HG02678 (cell line): Measurements from ENCODE around the gene TBC1D8B.
"Not testable (repeated sequence)": the region's sequence is repeated elsewhere in the genome, so short reads cannot be mapped to it uniquely, and the experiment has no call there.

Source experiments
- ATAC-seq: cut with Tn5 transposase; IDR thresholded peaks from one replicate; pipeline ENCODE4 v1.9.1; 2021; ENCODE audit warnings: mild to moderate bottlenecking, moderate library complexity; ENCODE audit not compliant: unreplicated experiment

TBC1D8B gene

DNA sequence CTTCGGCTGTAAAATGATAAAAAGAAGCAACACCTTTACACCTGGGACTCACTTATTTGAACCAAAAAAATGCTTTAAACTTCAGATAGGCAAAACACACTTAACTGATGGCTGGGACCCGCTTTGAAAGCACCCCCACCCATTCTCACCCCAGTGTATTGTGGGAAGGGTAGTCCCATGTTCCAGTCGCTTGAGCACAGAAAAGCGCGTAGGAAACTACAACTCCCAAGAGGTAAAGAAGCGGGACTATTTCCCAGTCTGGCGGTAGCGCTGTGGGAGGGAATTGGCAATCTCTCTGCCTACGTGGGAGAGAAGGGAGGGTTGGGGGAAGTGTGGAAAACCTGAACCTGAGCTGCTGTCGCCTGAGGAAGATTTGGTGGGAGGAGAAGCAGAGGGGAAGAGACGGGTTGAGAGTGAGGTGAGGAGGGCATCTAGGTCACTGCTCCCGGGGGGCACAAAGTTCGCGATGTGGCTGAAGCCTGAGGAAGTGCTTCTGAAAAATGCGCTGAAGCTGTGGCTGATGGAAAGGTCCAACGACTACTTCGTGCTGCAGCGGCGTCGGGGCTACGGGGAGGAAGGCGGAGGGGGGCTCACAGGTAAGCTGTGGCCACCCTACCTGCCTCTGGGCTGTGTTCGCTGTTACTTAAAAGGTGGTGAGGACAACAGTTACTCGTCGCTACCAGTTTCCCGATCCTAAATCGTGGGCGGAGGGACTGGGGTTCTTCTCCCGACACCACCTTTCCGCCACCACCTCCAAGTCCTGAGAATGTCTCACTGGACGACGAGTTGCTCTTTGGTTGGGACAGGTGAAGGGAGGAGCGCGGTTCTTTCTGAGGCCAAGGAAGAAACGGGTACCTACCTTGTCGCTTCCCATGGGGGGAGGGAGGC, at the start of gene TBC1D8B:
Gene TBC1D8B (plus strand): TSS at position 286 of the 888 bp plus-strand sequence. CDS start 181 bp downstream, at position 467.
- ATAC-seq: peak; percentile 98

DNA sequence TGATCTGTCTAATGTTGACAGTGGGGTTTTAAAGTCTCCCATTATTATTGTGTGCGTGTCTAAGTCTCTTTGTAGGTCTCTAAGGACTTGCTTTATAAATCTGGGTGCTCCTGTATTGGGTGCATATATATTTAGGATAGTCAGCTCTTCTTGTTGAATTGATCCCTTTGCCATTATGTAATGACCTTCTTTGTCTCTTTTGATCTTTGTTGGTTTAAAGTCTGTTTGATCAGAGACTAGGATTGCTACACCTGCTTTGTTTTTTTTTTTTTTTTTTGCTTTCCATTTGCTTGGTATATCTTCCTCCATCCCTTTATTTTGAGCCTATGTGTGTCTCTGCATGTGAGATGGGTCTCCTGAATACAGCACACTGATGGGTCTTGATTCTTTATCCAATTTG, 33.2 kb upstream of the TBC1D8B start:
- ATAC-seq: not testable (repeated sequence)

DNA sequence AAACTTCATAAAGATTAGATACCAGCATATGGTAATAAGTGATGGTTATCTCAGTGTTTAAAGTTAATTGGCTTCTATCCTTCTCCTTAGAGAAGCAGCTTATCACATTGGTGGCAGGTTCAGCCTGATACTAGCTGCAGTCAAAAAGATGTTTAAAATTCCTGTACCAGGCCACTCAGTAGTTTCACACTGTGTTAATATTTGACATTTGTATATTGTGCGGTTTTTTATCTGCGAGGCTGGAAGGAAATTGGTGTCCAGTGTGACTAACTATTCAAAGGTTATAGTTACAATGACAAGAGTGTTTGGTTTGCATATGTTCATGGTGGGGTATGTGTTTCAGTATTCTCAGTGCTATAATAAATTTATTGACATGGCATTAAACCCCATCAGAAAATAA, 27.5 kb upstream of the TBC1D8B start:
- no peak for ATAC-seq

DNA sequence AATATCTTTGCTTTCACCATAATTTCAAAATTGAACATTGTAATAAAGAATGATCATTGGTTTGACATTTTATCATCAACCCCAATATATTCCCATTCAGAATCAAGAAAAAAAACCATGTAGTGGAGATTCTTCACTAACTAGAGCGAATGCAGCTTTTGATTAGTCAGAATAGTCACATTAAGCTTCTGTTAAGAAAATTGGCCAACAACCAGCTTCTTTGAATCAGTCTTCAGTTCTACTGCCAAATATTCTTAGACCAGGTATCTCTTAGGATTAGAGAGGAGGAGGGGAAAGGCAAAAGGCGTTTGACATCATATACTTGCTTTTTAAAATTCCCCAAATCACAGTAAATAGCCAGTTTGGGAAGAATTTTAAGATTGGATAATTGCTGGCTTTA, 22.2 kb upstream of the TBC1D8B start:
- ATAC-seq: no peak

DNA sequence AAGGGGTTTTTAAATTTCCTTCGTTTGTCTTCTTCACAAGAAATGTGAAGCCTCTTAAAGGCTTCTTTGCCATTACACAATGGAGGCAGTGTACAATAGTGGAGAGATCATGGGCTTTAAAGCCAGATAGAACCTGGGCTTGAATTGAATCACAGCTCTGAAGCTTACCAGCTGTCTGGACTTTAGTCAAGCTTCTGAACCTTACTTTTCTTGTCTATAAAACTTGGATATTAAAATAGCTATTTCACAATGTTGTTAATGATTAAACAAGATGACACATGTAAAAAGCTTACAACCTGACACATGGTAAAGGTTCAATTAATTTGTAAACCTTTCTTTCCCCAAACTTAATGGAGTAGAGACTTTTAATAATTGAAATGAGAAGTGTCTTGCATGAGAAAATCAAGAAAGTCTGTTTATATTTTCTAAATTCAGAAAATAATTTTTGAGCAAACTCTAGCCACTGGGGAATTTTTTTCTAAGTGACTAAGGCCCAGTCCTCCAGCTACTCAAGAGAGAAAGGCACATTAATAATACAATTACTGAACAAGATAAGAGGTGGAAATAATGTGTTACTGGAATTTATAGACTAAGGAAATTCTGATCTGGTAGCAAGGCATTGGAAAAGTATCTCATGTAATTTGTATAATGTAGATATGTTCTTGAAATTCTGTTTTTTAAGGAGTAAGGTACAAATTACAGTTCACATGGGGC, 21.7 kb upstream of the TBC1D8B start:
- ATAC-seq: no peak

DNA sequence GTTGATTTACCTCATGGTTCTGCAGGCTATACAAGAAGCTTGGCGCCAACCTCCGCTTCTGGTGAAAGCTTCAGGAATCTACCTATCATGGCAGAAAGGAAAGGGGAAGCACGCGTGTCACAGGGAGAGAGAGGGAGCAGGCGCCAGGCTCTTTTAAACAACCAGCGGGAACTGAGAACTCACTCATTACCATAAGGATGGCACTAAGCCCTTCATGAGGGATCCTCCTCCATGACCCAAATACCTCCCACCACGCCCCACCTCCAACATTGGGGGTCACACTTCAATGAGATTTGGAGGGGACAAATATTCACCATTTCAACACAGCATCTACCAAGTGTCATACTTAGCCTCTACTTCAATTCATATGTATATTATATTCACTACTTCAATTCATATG, 18.8 kb upstream of the TBC1D8B start:
- no peak for ATAC-seq

DNA sequence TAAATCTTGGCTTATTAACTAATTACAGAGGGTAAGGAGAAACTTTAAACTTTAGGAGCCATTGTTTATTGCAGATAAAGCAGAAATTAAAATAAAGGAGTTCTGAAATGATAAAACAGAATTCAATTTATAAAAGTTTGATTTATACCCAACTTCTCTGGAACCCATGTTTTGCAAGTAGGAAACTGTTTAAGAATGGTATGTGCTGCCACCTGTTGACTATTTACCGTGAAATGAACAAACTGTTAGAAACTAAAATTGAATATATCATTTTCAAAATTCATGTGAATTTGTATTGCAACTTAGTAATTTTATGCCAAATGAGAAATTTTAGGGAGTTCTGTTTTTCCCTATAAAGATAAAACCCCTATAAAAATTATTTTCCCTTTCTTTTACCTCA, 11.0 kb upstream of the TBC1D8B start:
- ATAC-seq: no peak

DNA sequence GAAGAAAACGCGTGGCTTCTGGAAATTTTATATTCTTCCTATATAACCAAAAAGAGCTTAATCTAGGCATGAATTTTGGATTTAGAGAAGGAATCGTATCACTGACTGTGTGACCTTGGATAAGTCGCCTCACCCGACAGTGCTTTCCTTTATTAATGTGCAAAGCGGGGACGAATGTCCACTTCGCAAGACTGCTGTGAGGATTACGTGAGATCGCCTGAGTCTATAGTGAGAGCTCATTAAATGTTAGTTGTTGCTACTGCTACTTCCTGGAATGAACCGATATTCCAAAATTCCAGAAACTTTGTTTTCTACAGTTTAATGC, 448 bp upstream of the TBC1D8B start:
- peak; percentile 9 for ATAC-seq

DNA sequence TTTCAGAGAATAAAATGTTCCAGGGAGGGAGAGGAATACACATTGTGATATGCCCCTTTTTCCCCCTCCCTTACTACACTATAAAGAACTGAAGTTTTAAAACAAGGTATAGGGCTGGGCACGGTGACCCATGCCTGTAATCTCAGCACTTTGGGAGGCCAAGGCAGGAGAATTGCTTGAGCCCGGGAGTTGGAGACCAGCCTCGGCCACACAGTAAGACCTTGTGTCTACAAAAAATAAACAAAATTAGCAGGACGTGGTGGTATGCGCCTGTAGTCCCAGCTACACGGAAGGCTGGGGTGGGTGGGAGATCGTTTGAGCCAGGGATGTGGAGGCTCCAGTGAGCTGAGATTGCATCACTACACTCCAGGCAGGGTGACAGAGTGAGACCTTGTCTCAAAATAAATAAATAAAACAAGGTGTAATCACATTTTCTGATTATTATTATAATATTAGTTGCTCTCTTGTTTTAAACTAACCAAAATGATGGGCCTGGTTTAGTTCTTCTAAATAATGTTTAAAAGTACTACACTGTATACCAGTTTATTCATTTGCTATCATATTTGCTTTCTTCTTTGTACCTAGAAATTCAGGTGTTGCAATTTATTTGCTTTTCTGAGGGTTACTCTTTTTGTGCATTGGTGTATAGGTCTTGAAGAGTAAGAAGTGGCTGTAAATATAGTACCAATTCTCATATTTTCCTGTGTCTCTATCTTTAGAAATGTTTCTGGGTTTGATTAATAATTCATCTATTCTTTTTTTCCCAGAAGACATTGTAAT, 8.8 kb downstream of the TBC1D8B start:
- ATAC-seq: no peak

DNA sequence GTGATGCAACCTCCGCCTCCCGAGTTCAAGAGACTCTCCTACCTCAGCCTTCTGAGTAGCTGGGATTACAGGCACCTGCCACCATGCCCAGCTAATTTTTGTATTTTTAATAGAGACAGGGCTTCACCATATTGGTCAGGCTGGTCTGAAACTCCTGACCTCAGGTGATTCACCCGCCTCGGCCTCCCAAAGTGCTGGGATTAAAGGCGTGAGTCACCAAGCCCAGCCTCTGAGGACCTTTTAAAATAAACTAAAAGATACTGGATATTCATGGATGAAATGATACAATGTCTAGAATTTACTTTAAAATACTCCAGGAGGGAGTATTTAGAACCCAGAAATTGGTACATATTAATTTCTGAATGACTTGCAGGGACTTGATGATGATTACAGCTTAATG, 10.5 kb downstream of the TBC1D8B start:
- ATAC-seq: not testable (repeated sequence)

DNA sequence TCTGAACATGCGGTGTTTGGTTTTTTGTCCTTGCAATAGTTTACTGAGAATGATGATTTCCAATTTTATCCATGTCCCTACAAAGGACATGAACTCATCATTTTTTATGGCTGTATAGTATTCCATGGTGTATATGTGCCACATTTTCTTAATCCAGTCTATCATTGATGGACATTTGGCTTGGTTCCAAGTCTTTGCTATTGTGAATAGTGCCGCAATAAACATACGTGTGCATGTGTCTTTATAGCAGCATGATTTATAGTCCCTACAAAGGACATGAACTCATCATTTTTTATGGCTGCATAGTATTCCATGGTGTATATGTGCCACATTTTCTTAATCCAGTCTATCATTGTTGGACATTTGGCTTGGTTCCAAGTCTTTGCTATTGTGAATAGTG, 11.6 kb downstream of the TBC1D8B start:
- ATAC-seq: not testable (repeated sequence)

DNA sequence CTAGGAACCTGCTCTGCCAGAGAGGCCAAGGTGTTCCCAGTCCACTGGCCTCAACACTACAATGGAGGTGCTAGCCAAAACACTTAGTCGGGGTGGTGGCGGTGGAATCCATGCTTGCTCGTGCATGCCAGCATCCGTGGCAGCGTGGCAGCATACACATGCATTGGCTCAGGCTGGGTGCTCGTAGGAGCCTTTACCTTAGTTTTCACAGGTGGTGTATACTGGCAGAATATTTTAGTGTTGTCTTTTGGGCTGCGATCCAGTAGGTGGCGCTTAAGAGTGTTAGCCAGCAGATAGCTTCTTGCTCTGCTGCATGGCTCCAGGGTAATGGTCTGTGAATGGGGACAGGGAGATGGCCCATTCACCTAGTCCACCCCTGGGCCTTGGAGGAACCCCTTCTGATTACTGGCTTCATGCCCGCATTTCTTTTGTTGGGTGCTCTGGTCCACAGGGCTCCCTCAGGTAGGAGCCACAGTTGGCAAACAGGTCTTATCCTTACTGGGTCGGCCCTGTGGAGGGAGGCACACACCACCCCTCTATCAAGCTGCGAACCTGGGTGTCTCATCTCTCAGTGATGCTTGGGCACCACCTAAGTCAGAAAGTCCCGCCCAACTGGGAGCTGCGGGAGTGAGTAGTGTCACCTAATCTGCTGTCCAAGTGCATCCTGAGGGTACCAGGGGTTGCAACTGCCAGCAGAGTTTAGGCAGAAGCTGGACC, 60.7 kb downstream of the TBC1D8B start:
- no peak for ATAC-seq

DNA sequence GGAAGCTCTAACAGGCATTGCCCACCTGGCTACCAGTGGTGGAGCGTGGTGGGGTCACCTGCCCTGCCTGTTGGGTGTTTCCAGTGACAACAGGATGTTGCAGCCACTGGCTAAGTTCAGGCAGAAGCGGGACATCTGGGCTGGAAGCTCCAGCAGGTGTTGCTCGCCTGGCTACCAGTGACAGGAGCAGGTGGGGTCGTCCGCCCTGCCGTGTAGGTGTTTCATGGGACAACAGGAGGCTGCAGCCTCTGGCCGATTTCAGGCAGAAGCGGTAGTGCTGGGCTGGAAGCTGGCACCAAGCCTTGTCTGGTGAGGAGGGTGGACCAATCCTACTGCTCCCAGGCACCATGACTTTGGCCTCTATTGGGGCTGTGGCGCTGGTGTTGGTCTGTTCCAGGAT, 61.2 kb downstream of the TBC1D8B start:
- no peak for ATAC-seq

DNA sequence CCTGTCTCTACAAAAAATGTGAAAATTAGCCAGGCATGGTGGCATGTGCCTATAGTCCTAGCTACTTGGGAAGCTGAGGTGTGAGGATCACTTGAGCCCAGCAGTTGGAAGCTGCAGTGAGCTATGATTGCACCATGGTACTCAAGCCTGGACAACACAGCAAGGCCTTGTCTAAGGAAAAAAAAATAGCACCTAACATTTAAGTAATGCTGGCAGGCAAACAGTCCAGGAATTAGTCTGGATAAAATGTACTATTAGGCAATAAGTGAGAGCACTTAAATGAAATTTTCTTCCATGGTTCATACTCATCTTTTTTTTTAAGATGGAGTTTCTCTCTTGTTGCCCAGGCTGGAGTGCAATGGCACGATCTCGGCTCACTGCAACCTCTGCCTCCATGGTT, 70.3 kb downstream of the TBC1D8B start:
- ATAC-seq: not testable (repeated sequence)

DNA sequence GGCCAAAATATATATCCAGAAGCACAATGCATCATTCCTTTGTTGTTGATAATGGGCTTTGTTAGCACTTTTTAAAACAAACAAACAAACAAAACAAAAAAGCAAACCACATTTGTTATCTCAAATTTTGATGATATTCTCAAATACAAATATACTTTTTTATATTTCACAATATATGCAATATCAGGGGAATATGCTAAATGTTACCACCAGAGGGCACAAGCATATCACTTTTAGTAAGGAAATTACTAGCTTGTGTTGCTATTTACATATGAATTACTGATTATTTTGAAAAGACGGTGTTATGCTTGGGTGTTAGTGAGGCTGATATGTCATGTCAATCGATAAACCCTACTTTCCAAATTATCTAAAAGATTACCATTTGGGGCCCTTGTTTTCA, 71.6 kb downstream of the TBC1D8B start:
- no peak for ATAC-seq

DNA sequence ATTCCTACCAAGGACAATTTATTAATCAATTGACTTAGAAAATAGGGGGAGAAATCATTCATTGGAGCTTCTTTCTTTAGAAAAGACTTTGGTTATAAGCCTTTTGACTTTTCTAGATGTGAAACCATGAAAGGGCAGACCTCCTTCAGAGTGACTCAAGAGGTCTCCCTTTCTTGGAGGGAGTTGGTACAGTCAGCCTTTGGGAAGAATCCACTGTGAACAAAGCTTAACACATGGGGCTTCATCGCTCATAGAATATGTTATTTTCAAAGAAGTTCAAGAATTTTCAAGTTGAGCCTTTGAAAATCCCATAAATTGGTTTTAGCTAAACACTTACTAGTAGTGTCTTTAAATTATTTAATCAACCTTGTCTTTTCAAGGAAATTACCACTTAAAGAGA, 72.7 kb downstream of the TBC1D8B start:
- ATAC-seq: no peak

DNA sequence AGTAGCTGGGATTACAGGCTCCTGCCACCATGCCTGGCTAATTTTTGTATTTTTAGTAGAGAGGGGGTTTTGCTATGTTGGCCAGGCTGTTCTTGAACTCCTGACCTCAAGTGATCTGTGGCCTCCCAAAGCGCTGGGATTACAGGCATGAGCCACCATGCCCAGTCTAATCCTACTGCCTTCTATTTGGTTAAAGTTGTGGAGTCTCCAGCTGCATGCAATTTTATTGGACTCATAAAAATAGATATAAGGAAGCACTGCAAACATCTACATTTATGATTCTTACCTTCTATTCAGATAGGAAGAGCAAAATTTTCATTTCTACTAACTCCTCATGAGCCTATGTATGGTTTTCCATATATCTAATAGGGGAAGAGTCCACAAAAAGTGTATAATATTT, 87.0 kb downstream of the TBC1D8B start:
- ATAC-seq: no peak

DNA sequence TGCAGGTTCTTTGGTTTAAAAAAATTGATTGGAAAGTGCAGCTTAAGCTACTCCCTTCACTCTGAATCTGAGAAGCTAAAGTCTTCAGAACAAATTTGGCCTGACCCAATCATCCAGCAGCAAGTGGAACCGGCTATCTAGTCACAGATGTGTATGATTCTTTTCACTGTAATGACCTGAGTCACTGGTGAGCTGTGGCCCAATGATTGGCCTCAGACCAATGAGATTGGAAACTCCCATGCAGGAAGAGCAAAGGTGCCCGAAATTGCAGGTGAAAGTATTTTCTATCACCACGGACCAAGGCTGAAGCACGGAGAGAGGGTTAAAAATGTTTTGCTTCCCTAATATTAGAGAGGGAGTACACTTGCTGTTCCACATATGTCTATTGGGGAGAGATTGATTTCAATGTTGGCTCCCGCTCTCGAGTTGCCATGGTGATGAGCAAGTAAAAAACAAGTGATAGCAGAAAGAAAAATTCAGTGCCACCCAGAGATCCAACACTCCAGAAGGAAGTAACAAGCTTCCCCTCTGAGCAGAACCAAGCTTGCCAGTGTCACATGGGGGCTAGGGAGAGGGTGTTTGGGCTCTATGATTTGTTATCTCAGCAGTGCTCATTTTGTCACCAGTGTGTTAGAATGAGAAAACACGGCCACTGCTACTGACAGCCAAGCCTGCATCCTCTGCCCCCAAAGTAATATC, 89.4 kb downstream of the TBC1D8B start:
- no peak for ATAC-seq

DNA sequence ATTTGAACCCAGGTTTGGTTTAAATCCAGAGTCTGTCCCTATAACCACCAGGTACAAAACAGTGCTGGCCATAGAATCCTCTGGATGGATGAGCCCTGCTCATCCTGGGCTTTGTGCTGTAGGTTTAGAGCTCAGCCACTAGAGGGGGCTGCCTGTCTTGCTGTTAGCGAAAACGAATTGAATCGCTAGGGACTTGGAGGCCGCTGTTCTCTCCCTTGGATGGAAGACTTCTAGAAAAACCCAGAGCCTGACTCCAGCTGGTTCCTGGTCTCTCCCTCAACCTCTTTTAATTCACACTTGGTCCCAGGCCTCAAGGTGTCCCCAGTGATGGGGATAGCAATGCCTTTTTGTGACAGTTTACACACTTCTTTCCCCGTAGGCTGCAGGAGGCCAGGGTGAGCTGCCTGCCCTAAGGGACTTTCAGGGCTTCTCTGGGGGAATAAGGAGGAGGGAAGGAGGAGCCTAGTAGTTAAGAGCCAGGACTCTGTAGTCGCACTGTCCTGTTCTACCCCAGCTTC, 92.0 kb downstream of the TBC1D8B start:
- peak; percentile 71 for ATAC-seq

DNA sequence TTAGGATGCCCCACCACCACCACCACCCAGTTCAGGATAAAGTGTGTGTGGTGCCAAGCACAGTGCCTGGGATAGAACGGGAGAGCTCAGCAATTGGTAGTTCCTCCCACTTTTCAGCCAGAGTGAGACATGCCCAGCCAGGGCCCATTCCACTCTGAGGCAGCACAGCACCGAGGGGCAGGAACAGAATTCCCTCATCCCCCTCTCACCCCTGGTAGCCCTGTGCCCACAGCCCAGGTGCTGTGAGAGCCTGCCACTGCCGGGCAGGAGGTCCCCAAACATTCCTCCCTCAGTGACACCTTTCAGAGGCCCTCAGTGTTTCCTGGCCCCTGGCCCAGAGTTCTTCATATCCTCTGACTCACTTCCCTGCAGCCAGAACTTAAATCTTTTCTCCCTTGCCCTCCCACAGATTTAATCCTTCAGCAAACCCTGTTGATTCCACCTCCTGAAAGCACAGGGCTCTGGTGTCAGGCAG, 92.5 kb downstream of the TBC1D8B start:
- no peak for ATAC-seq
